Mononuclear cell (primary cell): ENCODE measurements around the gene TMPRSS15. TPM values are rescaled to one million over a fixed set of nuclear protein-coding genes. Genes with fewer than 3 reads are reported as not detected.

ENCODE experiments used
- H3K27me3 ChIP-seq: 2 replicates; pipeline ENCODE4 v1.6.0; 2011; ENCODE audit warnings: low read length, control low read depth; ENCODE audit not compliant: insufficient read depth
- H3K4me1 ChIP-seq: 2 replicates; pipeline ENCODE4 v1.5.1; 2011; ENCODE audit warnings: mild to moderate bottlenecking, low read length, control low read depth; ENCODE audit not compliant: insufficient read depth
- H3K4me3 ChIP-seq: 2 replicates; pipeline ENCODE4 v1.5.1; 2011; ENCODE audit warnings: mild to moderate bottlenecking, low read length, moderate library complexity
- H3K9me3 ChIP-seq: 2 replicates; pipeline ENCODE4 v1.5.1; 2011; ENCODE audit warnings: low read depth, mild to moderate bottlenecking, control low read depth, low read length
- total RNA-seq: library from RNA; depleted of rRNA; stranded (reverse); fragments of >200 nt; gene quantifications from one replicate; pipeline ENCODE4 v1.2.3, GENCODE V29; 2012

Gene TMPRSS15
- total RNA-seq, 1 donor, result 0.21 TPM

DNA sequence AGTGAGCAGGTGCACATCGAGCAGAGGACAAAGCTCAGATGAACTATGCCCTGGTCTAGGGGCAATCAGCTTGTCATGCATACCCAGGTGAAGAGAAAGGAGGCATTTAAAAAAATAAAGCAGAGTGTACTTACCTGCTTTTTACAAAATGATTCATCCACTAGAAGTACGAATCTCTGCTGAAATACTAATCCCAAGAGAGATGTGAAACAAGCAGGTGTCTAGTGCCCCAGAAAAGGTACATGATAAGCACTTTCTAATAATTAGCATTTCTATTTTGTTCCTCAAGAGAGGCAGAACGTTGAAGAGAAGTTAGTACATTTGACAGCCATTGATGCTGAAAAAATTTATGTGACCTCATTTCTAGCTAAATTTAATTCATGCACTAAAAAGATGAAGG lies 127.8 kb downstream of the TMPRSS15 start:
- no peak overlapping the region for H3K4me3 ChIP-seq
- no peaks in the 10 kb centered on the region for H3K9me3 ChIP-seq
- no peaks in the 10 kb centered on the region for H3K27me3 ChIP-seq
- H3K4me1 ChIP-seq, result no peaks in the 10 kb centered on the region

DNA sequence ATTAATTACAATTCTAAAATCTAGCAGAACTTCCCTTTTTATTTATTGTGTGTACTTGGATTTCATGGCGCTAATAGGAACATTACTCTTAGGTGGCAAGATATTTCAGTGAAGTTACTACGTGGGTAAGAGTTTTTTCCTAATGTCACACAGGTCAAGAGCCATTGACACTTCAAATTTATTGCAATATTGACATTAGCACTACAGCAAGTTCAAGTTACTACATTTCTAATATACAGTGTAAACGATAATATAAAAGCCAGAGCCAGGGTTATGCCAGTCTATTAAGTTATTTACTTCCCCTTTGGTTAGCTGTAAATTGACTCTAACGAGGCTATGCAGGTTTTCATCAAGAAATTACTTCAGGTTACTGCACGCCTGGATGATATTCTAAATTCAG lies 129.2 kb downstream of the TMPRSS15 start:
- Histone ChIP-seq H3K4me3 (no peak overlapping the region), H3K9me3 (no peaks in the 10 kb centered on the region), H3K4me1 (no peaks in the 10 kb centered on the region), H3K27me3 (no peaks in the 10 kb centered on the region)

DNA sequence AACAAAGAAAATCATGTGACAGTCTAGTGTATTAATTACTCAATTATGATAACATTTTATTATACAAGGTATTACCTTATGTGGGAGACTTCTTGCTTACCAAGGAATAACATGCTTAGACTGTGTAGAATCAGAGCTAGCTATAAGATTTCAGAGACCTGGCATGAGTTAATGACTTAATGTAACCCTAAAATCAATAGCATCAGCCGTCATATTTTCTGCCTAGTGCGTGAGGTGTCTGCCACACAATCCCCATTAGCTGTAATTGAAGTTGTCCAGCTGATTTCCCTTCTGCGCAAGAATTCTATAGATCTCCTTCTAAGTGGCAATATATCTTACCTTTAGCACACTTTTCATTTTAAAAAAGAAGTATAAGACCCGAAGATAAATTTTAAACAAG lies 130.2 kb downstream of the TMPRSS15 start:
- no peaks in the 10 kb centered on the region for H3K27me3 ChIP-seq
- H3K9me3 ChIP-seq, result no peaks in the 10 kb centered on the region
- H3K4me1 ChIP-seq, result no peaks in the 10 kb centered on the region
- H3K4me3 ChIP-seq, result no peak overlapping the region

DNA sequence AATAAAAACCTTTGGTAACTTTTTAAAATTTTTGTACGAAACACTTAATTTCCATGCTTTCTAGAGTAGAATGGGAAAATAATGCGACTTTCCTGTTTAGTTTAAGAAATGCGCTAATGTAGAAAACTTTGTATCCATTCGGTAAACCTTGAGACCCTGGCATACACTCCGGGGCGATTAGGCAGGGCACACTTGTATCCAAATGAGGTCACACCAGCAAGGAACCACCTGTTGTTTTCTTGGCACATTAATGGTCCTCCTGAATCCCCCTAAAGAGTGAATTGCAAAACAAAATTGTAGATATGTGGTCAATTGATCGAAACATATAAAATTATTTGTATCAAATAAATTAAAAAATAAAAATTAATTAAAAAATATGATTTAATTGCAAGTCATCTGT lies 133.7 kb downstream of the TMPRSS15 start:
- H3K4me1 ChIP-seq, result no peaks in the 10 kb centered on the region
- no peaks in the 10 kb centered on the region for H3K27me3 ChIP-seq
- no peak overlapping the region for H3K4me3 ChIP-seq
- H3K9me3 ChIP-seq, result no peaks in the 10 kb centered on the region

DNA sequence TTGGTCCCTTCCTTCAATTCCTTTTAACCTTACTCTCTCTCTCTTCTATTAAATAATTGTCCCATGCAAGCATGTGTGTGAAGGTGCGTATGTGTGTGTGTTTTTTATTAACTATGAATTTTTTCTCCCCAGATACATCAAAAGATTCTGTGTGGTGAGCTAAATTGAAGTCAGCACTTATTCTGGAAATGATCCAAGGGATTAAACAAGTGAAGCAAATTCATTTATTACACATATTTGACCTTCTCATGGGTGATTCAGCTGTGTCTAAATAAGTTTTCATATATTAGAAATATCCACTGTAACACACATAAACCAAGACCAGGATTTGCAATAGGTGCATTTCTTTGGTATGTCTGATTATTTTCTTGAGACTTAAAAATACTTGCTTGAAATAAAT lies 134.7 kb downstream of the TMPRSS15 start:
- Histone ChIP-seq H3K9me3 (no peaks in the 10 kb centered on the region), H3K27me3 (no peaks in the 10 kb centered on the region), H3K4me1 (no peaks in the 10 kb centered on the region), H3K4me3 (no peak overlapping the region)

DNA sequence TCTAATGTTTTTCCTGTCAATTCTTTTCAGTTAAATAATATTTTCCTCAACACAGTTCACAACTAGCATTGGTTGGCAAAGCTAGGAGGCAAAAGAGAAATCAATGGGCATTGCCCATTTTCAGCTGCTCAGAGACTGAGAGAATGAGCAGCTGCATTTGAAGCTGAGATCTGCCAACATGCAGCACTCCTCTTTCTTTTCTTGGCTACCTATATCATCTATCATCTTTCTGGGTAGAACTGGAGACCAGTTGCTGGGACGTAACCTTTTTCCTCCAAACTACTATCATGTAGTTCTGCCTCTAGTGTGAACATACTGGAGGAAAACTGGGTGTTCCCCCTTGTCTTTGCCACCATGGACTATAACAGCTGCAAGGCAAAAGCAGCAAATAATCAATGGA lies 136.1 kb downstream of the TMPRSS15 start:
- Histone ChIP-seq H3K27me3 (no peaks in the 10 kb centered on the region), H3K4me3 (no peak overlapping the region), H3K4me1 (no peaks in the 10 kb centered on the region), H3K9me3 (no peaks in the 10 kb centered on the region)

DNA sequence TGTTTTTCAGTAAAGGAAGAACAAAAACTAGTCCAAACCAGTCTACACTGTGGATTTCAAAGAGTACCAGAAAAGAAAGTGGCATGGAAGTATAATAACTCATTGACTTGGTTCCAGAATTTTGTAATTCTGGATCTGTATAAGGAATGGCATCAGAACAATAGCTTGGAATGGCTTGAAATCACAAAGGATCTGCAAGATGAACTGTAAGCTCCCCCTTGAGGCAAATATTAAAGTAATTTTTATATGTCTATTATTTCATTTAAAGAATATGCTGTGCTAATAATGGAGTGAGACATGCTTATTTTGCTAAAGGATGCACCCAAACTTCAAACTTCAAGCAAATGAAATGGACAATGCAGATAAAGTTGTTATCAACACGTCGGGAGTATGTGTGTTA lies 137.6 kb downstream of the TMPRSS15 start:
- no peaks in the 10 kb centered on the region for H3K27me3 ChIP-seq
- no peaks in the 10 kb centered on the region for H3K9me3 ChIP-seq
- no peaks in the 10 kb centered on the region for H3K4me1 ChIP-seq
- no peak overlapping the region for H3K4me3 ChIP-seq

DNA sequence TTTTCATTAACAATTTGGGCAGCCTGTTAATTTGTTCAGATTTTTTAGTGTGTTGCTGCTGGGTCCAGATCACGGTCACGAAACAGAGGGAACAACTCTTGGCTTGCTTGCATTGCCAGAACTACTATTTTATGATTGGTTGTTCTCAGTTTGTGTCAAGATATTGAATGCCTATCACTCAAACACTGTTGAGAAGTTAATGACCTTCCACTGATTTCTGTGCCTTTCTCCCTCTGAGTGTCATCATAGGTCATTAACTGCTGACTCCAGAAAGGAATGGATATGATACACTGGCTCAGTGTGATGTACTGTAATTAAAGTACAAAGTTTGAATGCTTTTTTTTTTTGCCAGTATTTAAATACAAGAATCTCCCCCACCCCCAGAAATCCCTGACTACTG lies 149.8 kb downstream of the TMPRSS15 start:
- H3K27me3 ChIP-seq, result no peaks in the 10 kb centered on the region
- no peaks in the 10 kb centered on the region for H3K4me1 ChIP-seq
- H3K4me3 ChIP-seq, result no peak overlapping the region
- no peaks in the 10 kb centered on the region for H3K9me3 ChIP-seq

DNA sequence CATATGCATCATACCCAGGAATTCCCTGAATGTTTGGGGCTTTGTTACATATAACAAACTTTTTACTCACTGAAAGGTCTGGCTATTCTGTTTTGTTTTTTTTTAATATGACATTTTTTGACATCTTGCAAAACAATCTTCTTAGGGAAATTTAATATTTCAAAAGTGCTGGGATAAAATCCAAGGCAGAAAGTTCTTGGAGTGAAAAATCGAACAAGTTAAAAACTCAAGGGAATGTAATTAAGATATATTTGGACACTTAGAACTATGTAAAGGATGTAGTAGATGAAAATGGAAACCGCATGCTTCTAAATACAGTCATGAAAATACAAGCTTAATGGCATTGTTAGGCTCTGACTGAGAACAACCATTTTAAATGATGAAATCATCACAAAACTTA lies 150.4 kb downstream of the TMPRSS15 start:
- Histone ChIP-seq H3K9me3 (no peaks in the 10 kb centered on the region), H3K27me3 (no peaks in the 10 kb centered on the region), H3K4me1 (no peaks in the 10 kb centered on the region), H3K4me3 (no peak overlapping the region)

DNA sequence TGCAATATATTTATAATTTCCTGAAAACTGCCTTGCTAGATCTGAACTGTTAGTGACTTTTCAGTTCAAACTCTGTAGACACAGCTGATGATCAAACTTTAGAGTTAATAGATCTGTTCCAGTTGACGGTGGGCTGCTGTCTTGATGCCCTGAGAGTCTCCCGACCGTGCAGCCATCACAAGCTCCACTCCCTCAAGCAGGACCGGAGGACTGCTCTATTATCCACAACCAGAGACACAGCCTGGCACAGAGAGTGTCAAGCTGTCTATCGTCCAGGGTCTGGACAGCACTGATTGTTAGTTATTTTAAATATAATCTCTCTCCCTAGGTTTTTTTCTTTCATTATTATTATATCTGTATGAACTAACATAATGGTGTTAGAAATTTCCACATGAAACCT lies 150.9 kb downstream of the TMPRSS15 start:
- Histone ChIP-seq H3K9me3 (no peaks in the 10 kb centered on the region), H3K4me3 (no peak overlapping the region)

DNA sequence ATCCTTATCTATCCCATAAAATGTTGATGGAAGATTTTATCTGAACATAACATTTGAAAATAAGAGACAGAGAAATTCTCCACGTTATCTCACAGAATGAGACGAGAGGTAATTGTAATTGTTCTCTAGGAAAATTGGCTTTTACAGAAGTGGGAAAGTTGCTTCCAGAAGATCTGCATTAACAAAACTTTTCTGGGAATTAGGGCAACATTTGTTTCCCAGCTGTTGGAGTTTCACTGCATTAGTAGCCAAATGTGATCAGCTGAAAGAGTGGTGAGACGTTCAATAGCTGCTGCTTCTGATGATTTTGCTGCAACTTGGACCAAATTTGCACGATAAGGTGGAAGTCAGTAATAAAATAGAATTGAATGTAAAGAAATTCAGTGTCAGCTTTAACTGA lies 151.3 kb downstream of the TMPRSS15 start:
- Histone ChIP-seq H3K4me3 (no peak overlapping the region), H3K9me3 (no peaks in the 10 kb centered on the region), H3K27me3 (no peaks in the 10 kb centered on the region), H3K4me1 (no peaks in the 10 kb centered on the region)

More for the DNA sequence above, 150.9 kb downstream of the TMPRSS15 start:
- Histone ChIP-seq H3K27me3 (no peaks in the 10 kb centered on the region), H3K4me1 (no peaks in the 10 kb centered on the region)

DNA sequence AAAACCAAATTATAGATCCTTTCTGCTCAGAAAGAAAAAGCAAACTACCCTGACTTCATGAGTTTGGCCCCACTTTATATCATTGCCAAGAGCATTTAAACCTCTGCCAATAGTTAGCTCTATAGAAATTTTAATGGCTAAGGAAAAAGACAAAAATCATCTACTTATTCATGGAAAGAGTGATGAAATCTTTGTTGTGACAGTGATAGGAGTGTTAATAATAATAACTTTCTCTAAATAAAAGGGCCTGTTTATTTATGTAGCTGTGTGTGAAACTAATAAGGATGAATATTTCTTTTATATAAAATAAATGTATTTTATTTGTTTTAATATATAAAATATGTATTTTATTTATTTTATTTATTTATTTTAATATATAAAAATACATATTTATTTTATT lies 152.5 kb downstream of the TMPRSS15 start:
- Histone ChIP-seq H3K9me3 (no peaks in the 10 kb centered on the region), H3K27me3 (peaks cover 5% of the 10 kb centered on the region), H3K4me3 (no peak overlapping the region), H3K4me1 (no peaks in the 10 kb centered on the region)

DNA sequence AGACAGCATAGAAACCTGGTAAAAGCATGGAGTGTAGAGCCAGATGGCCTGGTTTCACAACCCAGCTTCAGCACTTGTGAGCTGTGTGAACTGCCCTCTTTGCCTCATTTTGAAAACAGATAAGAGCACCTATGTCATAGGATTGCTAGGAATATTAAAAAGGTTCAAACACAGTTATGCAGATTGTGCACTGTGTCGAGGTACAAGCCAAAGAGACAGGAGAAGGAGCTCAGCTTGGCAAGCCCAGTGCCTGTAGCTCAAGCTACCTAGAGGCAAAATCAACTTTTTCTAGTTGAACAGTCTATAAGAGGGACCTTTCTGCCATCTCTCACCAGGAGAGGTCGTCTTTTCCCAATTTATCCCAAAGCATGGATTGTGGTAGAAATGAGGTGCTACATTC lies 153.9 kb downstream of the TMPRSS15 start:
- no peaks in the 10 kb centered on the region for H3K4me1 ChIP-seq
- peaks cover 18% of the 10 kb centered on the region for H3K27me3 ChIP-seq
- no peaks in the 10 kb centered on the region for H3K9me3 ChIP-seq
- H3K4me3 ChIP-seq, result no peak overlapping the region

DNA sequence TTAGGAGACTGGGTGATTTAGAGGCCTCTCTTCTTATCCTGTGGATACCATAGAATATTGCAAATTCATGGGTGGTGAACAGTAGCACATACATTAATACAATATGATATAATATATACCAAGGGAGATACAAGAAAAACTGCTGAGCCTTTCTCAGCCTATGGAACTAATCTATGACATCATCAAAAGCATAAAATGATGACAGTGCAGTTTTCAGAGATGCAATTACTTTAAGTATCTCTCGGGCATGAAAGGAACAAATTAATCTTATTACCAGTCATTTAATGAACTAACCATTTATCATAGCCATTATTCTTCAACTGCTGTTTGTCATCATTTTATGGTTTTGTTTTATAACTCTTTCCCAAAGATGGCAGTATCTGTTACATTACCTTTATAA lies 155.4 kb downstream of the TMPRSS15 start:
- Histone ChIP-seq H3K4me3 (no peak overlapping the region), H3K4me1 (no peaks in the 10 kb centered on the region), H3K27me3 (peaks cover 31% of the 10 kb centered on the region), H3K9me3 (no peaks in the 10 kb centered on the region)

DNA sequence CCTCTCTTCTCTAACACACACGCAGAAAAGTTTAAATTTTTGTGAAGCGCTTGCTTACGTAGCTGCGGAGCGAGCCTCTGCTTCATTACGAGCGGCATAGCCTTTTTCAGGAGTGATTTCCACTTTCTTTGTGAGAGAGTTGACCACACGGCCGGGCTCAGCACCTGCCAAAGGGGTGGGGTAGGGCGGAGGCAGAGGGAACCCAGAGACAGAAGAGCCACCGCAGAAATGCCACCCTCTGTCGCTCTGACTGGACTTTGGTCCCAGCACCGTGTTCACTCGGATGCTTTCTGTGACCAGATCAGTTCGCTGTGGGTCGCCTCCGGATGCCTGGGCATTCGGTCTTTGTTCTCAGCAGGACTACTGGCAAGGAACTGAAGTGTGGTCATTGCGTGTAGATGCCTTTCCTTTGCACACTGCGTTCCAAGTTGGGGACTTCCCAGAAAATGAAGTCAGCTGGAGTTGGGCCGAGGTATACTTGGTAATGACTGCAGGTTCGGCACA lies 158.1 kb downstream of the TMPRSS15 start:
- peaks cover 32% of the 10 kb centered on the region for H3K27me3 ChIP-seq
- H3K9me3 ChIP-seq, result no peaks in the 10 kb centered on the region
- no peak overlapping the region for H3K4me3 ChIP-seq
- H3K4me1 ChIP-seq, result no peaks in the 10 kb centered on the region

DNA sequence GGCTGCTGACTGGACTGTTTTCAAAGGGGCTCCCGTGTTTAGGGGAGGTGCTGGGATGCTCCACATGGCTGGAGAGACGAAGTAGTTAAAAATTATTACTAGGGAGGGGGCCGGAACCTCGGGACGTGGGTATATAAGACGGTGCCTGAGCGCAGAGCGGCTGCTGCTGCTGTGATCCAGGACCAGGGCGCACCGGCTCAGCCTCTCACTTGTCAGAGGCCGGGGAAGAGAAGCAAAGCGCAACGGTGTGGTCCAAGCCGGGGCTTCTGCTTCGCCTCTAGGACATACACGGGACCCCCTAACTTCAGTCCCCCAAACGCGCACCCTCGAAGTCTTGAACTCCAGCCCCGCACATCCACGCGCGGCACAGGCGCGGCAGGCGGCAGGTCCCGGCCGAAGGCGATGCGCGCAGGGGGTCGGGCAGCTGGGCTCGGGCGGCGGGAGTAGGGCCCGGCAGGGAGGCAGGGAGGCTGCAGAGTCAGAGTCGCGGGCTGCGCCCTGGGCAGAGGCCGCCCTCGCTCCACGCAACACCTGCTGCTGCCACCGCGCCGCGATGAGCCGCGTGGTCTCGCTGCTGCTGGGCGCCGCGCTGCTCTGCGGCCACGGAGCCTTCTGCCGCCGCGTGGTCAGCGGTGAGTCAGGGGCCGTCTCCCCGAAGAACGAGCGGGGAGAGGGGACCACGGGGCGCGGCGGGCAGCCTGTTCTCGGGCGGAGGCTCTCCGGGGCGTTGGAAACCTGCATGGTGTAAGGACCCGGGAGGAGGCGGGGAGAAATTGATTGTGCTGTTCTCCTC lies 158.7 kb downstream of the TMPRSS15 start, which contains the start of gene CHODL:
Gene CHODL, plus strand, starts transcription at position 163 of the 793 bp plus-strand sequence. Its CDS starts 391 bp downstream, at position 554.
- Histone ChIP-seq H3K27me3 (peaks cover 32% of the 10 kb centered on the region), H3K9me3 (no peaks in the 10 kb centered on the region), H3K4me1 (no peaks in the 10 kb centered on the region), H3K4me3 (no peak within 1 kb of the TSS)
